ENCODE measurements around the gene AMIGO2. TPM values are rescaled to one million over a fixed set of nuclear protein-coding genes. Genes with fewer than 3 reads are reported as not detected.
A peak's percentile ranks its signal among the peaks of the same experiment; 100 is the strongest.

The AMIGO2 gene
- total and polyA plus RNA-seq, 7 donors = 0.48 to 1.1 (median 0.64) TPM

DNA sequence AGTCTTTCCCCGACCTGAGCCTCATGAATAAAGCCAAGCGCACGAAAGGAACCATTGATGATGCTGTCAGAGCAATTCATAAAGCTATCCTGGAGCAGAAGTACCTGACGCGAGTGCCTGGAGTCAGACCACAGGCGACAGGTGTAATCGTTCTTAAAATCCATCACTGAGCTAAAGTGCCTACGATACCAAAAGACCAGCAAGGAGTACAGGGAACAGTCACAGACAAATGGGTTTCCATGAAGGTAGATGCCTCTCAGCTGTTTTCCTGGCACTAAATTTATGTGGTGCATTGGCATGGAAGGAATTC lies 1.7 kb downstream of the AMIGO2 start:
- TF ChIP-seq, protein P1, sequence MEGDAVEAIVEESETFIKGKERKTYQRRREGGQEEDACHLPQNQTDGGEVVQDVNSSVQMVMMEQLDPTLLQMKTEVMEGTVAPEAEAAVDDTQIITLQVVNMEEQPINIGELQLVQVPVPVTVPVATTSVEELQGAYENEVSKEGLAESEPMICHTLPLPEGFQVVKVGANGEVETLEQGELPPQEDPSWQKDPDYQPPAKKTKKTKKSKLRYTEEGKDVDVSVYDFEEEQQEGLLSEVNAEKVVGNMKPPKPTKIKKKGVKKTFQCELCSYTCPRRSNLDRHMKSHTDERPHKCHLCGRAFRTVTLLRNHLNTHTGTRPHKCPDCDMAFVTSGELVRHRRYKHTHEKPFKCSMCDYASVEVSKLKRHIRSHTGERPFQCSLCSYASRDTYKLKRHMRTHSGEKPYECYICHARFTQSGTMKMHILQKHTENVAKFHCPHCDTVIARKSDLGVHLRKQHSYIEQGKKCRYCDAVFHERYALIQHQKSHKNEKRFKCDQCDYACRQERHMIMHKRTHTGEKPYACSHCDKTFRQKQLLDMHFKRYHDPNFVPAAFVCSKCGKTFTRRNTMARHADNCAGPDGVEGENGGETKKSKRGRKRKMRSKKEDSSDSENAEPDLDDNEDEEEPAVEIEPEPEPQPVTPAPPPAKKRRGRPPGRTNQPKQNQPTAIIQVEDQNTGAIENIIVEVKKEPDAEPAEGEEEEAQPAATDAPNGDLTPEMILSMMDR (IDR thresholded peaks at IDR 0.05) = no peak
- no peaks in the 10 kb centered on the region for H3K9me3 ChIP-seq
- DNase-seq (no peak), ATAC-seq (no peak)
- H3K27me3 ChIP-seq (ENCODE audit: insufficient read depth in 3 of 3, low read length in 2 of 3) = peaks cover 2 to 33% (median 3%) of the 10 kb centered on the region in 3 donors
- H3K4me1 ChIP-seq = peaks cover 13% of the 10 kb centered on the region
- no peak overlapping the region for H3K27ac ChIP-seq
- peak overlapping the region; percentile 71 for H3K4me3 ChIP-seq
- H3K36me3 ChIP-seq (ENCODE audit: insufficient read depth in 1 of 2, low read depth in 1 of 2) = no peaks in the 10 kb centered on the region
- intact Hi-C loops (cut with DNase I) = loop anchor here in 1 of 2 donors (10.0 kb wide), 1 partner anchor 317 kb away; no protein-coding TSS in a partner anchor
- WGBS, 3 donors = 86 to 90% (median 87%) methylated on average over 8 of the region's 8 CpGs

GRCh38 chr12:47077206-47078085 lies 2.3 kb downstream of the AMIGO2 start:
- Histone ChIP-seq H3K27me3 (ENCODE audit: insufficient read depth in 3 of 3, low read length in 2 of 3) (peaks cover 2 to 33% (median 3%) of the 10 kb centered on the region in 3 donors), H3K4me1 (peaks cover 10% of the 10 kb centered on the region), H3K27ac (no peak overlapping the region), H3K9me3 (no peaks in the 10 kb centered on the region), H3K36me3 (ENCODE audit: insufficient read depth in 1 of 2, low read depth in 1 of 2) (no peaks in the 10 kb centered on the region), H3K4me3 (no peak overlapping the region)
- ATAC-seq (no peak), DNase-seq (no peak)
- TF ChIP-seq, protein P1 (IDR thresholded peaks at IDR 0.05) = no peak
- intact Hi-C loops (cut with DNase I) = loop anchor here in 1 of 2 donors (10.0 kb wide), 1 partner anchor 317 kb away; no protein-coding TSS in a partner anchor
- 86 to 91% (median 89%) methylated on average over 17 of the region's 17 CpGs for WGBS, 3 donors

DNA sequence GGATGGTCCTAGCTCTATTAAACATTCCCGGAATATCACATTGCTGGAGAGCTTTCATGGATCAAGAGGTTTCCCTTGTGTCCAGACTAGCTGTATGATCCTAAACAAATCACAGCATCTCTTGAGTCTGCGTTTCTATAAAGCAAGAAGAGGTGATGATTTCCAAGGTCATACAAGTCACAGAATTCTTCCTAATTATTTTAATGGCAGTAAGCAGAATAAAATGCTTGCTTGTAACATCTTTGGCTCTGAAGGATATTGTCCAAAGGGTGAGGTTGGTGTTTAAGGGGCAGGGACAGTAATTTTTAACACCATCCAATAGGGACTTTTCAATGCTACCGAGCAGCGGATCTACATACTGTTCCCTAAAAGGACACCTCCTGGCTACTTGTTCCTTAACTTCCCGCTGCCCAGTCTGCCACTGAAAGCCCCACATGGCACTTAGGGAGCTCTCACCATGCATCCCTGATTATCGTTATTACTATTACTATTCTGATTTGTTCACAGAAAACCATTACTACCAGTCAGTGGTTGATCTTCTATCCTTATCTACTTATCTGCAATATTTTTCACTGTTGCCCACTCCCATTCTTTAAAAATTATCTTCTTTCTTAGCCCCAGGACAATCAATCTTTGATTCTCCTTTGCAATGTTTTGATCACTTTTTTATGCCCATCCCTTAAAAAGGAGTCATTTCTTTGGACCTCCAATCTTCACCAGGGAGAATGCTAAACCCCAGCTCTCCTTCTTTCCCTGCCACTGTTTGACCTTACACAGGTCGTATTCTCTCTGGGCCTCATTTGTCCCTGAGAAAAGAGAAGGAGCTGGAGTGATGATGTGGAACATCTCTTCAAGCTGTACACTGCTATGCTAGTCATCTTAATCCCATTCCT lies 4.3 kb downstream of the AMIGO2 start:
- 90 to 92% (median 92%) methylated on average over 7 of the region's 7 CpGs for WGBS, 3 donors
- Histone ChIP-seq H3K9me3 (no peaks in the 10 kb centered on the region), H3K4me1 (peaks cover 7% of the 10 kb centered on the region), H3K36me3 (ENCODE audit: insufficient read depth in 1 of 2, low read depth in 1 of 2) (no peaks in the 10 kb centered on the region), H3K4me3 (no peak overlapping the region), H3K27ac (no peak overlapping the region), H3K27me3 (ENCODE audit: insufficient read depth in 3 of 3, low read length in 2 of 3) (peaks cover 2 to 33% (median 3%) of the 10 kb centered on the region in 3 donors)
- DNase-seq (no peak), ATAC-seq (no peak)
- intact Hi-C loops (cut with DNase I) = loop anchor here in 1 of 2 donors (10.0 kb wide), 1 partner anchor 319 kb away; no protein-coding TSS in a partner anchor
- TF ChIP-seq, protein P1 (IDR thresholded peaks at IDR 0.05) = no peak

GRCh38 chr12:47074757-47075156 lies 5.0 kb downstream of the AMIGO2 start:
- Histone ChIP-seq H3K27me3 (ENCODE audit: insufficient read depth in 3 of 3, low read length in 2 of 3) (peaks cover 2 to 29% (median 3%) of the 10 kb centered on the region in 3 donors), H3K36me3 (ENCODE audit: insufficient read depth in 1 of 2, low read depth in 1 of 2) (no peaks in the 10 kb centered on the region), H3K4me1 (peaks cover 7% of the 10 kb centered on the region), H3K27ac (no peak overlapping the region), H3K4me3 (no peak overlapping the region), H3K9me3 (no peaks in the 10 kb centered on the region)
- TF ChIP-seq, protein P1 (IDR thresholded peaks at IDR 0.05) = no peak
- intact Hi-C loops (cut with DNase I) = loop anchor here in 1 of 2 donors (10.0 kb wide), 1 partner anchor 320 kb away; no protein-coding TSS in a partner anchor
- 90 to 97% (median 92%) methylated on average over 2 of the region's 2 CpGs for WGBS, 3 donors
- DNase-seq (no peak), ATAC-seq (no peak)
